OCI-LY7 (cell line): Measurements from ENCODE around the gene SPATA6L. TPM values are rescaled to one million over a fixed set of nuclear protein-coding genes. Genes with fewer than 3 reads are reported as not detected.
"Not testable (repeated sequence)": the region's sequence is repeated elsewhere in the genome, so short reads cannot be mapped to it uniquely, and the experiment has no call there.

Source experiments
- BruUV-seq: library from RNA; stranded (reverse); fragments of 400-500 nt; replicated peaks from 2 replicates; lab custom pipeline; 2021; lab: Mats Ljungman, UMichigan
- CTCF ChIA-PET: fragments of 300-600 bp; sonication (Branson Sonifier 250); formaldehyde crosslinking; loops from one replicate; lab custom pipeline; 2022; ENCODE audit warnings: antibody characterized with exemption; ENCODE audit not compliant: unreplicated experiment; lab: Charles Lee
- POLR2A ChIA-PET: fragments of 300-600 bp; sonication (Branson Sonifier 250); formaldehyde crosslinking; loops from one replicate; lab custom pipeline; 2022; ENCODE audit warnings: antibody characterized with exemption; lab: Charles Lee
- DNase-seq: peaks from one replicate; pipeline ENCODE4 v3.0.0-alpha.2; 2015; ENCODE audit warnings: low spot score
- H2AFZ ChIP-seq: fragments of 200-600 bp; sonication (generic), shearing (Covaris generic); 2 replicates; pipeline ENCODE4 v1.6.1; 2014; ENCODE audit warnings: mild to moderate bottlenecking, antibody characterized with exemption, low read length, moderate library complexity
- H3K27ac ChIP-seq: fragments of 200-600 bp; sonication (generic); 2 replicates; pipeline ENCODE4 v1.5.1; 2014; ENCODE audit warnings: mixed run types, low read depth, mild to moderate bottlenecking, moderate library complexity, low read length, inconsistent platforms; ENCODE audit not compliant: poor library complexity, severe bottlenecking
- H3K36me3 ChIP-seq: fragments of 200-600 bp; sonication (generic); 2 replicates; pipeline ENCODE4 v1.6.1; 2014; ENCODE audit warnings: mild to moderate bottlenecking, antibody characterized with exemption, low read length, moderate library complexity, mixed read lengths; ENCODE audit not compliant: insufficient read depth
- H3K4me1 ChIP-seq: fragments of 200-600 bp; sonication (generic); 2 replicates; pipeline ENCODE4 v1.5.1; 2014; ENCODE audit warnings: mild to moderate bottlenecking, low read length; ENCODE audit not compliant: insufficient read depth, poor library complexity, severe bottlenecking
- H3K4me2 ChIP-seq: fragments of 200-600 bp; sonication (generic); 2 replicates; pipeline ENCODE4 v1.6.1; 2014; ENCODE audit warnings: mild to moderate bottlenecking, low read length
- H3K4me3 ChIP-seq: fragments of 200-600 bp; sonication (generic); 2 replicates; pipeline ENCODE4 v1.5.1; 2014; ENCODE audit warnings: mild to moderate bottlenecking, low read depth, low read length; ENCODE audit not compliant: poor library complexity, severe bottlenecking
- H3K79me2 ChIP-seq: fragments of 200-600 bp; sonication (generic); 2 replicates; pipeline ENCODE4 v1.6.1; 2016; ENCODE audit warnings: low read depth, mild to moderate bottlenecking, low read length, moderate library complexity, mixed read lengths; ENCODE audit not compliant: insufficient read depth
- H3K9me2 ChIP-seq: fragments of 200-600 bp; sonication (generic); 2 replicates; pipeline ENCODE4 v1.6.1; 2016; ENCODE audit warnings: mild to moderate bottlenecking, low read length, mixed read lengths; ENCODE audit not compliant: insufficient read depth
- H3K9me3 ChIP-seq: fragments of 200-600 bp; sonication (generic); 2 replicates; pipeline ENCODE4 v1.6.1; 2014; ENCODE audit warnings: mild to moderate bottlenecking, mixed run types, low read length, mixed read lengths
- H4K20me1 ChIP-seq: fragments of 200-600 bp; sonication (generic); 2 replicates; pipeline ENCODE4 v1.6.1; 2014; ENCODE audit warnings: mild to moderate bottlenecking, antibody characterized with exemption, low read length, moderate library complexity, mixed read lengths; ENCODE audit not compliant: insufficient read depth
- EZH2phosphoT487 ChIP-seq: fragments of 200-600 bp; sonication (generic); IDR thresholded peaks from 2 replicates; pipeline ENCODE4 v1.6.1; 2018; ENCODE audit warnings: low read depth, borderline replicate concordance, mild to moderate bottlenecking, mixed run types, antibody characterized with exemption, low read length, moderate library complexity, mixed read lengths
- intact Hi-C: fragments of 100-400 bp; cut with micrococcal nuclease; formaldehyde crosslinking; loops from one replicate; pipeline ENCODE4 v1.10.0; 2022; ENCODE audit not compliant: unreplicated experiment
- total RNA-seq, 2 experiments: library from RNA; depleted of rRNA in 1 of 2; stranded (reverse); fragments of >200 nt in 1 of 2; shearing (Covaris generic) in 1 of 2; gene quantifications; 2 replicates each; pipeline ENCODE4 v1.2.3, GENCODE V29; 2014 to 2022
- TF ChIP-seq, protein P1 (sequence below): fragments of 200-600 bp; sonication (generic); conservative IDR thresholded peaks from 2 replicates; pipeline ENCODE4 v1.5.1; 2014; ENCODE audit warnings: mild to moderate bottlenecking, antibody characterized with exemption, low read length, moderate library complexity, mixed read lengths

SPATA6L gene
- total RNA-seq, 2 experiments from 2014 or later, result 0.49 TPM; not detected in 1

DNA sequence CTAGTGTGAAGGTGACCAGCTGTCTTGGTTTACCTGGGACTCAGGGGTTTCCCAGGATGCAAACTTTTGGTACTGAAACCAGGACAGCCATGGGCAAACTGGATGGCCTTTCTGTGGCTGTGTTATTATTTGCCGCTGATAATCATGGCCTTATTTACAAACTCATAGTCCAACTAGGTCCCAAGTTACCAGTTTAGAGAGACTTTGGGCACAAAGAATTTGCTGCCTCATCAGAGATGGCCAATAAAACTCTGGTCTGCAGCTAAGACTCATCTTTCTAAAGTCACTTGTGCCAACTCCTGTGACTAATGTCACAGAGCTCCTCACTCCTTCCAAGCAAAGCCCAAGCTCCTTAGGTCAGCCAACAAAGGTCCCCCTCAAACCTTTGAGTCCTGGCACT, 51.7 kb downstream of the SPATA6L start:
- no TSS peak for BruUV-seq
- H3K27ac ChIP-seq, result no peak overlapping the region
- no peak overlapping the region for H3K4me3 ChIP-seq
- H3K36me3 ChIP-seq, result no peaks in the 10 kb centered on the region
- H3K4me2 ChIP-seq, result no peak overlapping the region
- H3K4me1 ChIP-seq, result no peaks in the 10 kb centered on the region
- no peak for DNase-seq
- H2AFZ ChIP-seq, result no peak overlapping the region
- H3K9me3 ChIP-seq, result no peaks in the 10 kb centered on the region
- ChIA-PET POLR2A (no interaction called here), CTCF (no interaction called here)
- H4K20me1 ChIP-seq, result no peaks in the 10 kb centered on the region
- intact Hi-C loops, result no loop called here
- no peaks in the 10 kb centered on the region for H3K79me2 ChIP-seq
- TF ChIP-seq, protein P1, sequence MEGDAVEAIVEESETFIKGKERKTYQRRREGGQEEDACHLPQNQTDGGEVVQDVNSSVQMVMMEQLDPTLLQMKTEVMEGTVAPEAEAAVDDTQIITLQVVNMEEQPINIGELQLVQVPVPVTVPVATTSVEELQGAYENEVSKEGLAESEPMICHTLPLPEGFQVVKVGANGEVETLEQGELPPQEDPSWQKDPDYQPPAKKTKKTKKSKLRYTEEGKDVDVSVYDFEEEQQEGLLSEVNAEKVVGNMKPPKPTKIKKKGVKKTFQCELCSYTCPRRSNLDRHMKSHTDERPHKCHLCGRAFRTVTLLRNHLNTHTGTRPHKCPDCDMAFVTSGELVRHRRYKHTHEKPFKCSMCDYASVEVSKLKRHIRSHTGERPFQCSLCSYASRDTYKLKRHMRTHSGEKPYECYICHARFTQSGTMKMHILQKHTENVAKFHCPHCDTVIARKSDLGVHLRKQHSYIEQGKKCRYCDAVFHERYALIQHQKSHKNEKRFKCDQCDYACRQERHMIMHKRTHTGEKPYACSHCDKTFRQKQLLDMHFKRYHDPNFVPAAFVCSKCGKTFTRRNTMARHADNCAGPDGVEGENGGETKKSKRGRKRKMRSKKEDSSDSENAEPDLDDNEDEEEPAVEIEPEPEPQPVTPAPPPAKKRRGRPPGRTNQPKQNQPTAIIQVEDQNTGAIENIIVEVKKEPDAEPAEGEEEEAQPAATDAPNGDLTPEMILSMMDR, result no peak
- TF ChIP-seq EZH2phosphoT487, result no peak
- H3K9me2 ChIP-seq, result no peaks in the 10 kb centered on the region

DNA sequence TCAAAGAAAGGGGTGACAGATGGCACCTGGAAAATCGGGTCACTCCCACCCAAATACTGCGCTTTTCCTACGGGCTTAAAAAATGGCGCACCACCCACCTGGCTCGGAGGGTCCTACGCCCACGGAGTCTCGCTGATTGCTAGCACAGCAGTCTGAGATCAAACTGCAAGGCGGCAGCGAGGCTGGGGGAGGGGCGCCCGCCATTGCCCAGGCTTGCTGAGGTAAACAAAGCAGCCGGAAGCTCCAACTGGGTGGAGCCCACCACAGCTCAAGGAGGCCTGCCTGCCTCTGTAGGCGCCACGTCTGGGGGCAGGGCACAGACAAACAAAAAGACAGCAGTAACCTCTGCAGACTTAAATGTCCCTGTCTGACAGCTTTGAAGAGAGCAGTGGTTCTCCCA, 60.2 kb downstream of the SPATA6L start:
- H3K79me2 ChIP-seq, H3K9me3 ChIP-seq, H4K20me1 ChIP-seq, H2AFZ ChIP-seq, H3K36me3 ChIP-seq, H3K27ac ChIP-seq, H3K4me2 ChIP-seq, H3K4me3 ChIP-seq, H3K4me1 ChIP-seq, H3K9me2 ChIP-seq, BruUV-seq, DNase-seq, CTCF ChIA-PET, POLR2A ChIA-PET, intact Hi-C loops: not testable (repeated sequence)

GRCh38 chr9:4604678-4605095, 61.6 kb downstream of the SPATA6L start:
- Histone ChIP-seq H2AFZ (no peak overlapping the region), H3K4me3 (no peak overlapping the region), H3K36me3 (no peaks in the 10 kb centered on the region), H3K9me3 (no peaks in the 10 kb centered on the region), H3K4me2 (no peak overlapping the region), H3K79me2 (no peaks in the 10 kb centered on the region), H3K27ac (no peak overlapping the region), H3K9me2 (no peaks in the 10 kb centered on the region), H4K20me1 (no peaks in the 10 kb centered on the region), H3K4me1 (no peaks in the 10 kb centered on the region)
- BruUV-seq, result no TSS peak
- CTCF ChIA-PET, result no interaction called here
- POLR2A ChIA-PET, result interaction anchor here (1.0 kb wide), 1 partner anchor 30 kb away, joined by 3 read pairs; no protein-coding TSS in a partner anchor
- TF ChIP-seq EZH2phosphoT487, result no peak
- TF ChIP-seq, protein P1, result peak; percentile 92
- intact Hi-C loops, result loop anchor here (5.0 kb wide), 2 partner anchors 138 to 383 kb away; partner anchors contain the start of genes AK3 and JAK2
- peak; percentile 76 for DNase-seq
